ENCODE data around the gene NUTM2E.
"Not testable (repeated sequence)": the region's sequence is repeated elsewhere in the genome, so short reads cannot be mapped to it uniquely, and the experiment has no call there.

The NUTM2E gene, protein sequence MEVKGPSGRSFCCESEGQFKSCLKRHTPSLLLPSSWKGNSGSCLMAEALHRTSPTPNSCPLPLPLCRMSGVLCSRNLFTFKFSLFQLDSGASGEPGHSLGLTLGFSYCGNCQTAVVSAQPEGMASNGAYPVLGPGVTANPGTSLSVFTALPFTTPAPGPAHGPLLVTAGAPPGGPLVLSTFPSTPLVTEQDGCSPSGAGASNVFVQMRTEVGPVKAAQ (N-terminal part only)
- 0.52 to 0.78 reads per million in 2 experiments for total RNA-seq

DNA sequence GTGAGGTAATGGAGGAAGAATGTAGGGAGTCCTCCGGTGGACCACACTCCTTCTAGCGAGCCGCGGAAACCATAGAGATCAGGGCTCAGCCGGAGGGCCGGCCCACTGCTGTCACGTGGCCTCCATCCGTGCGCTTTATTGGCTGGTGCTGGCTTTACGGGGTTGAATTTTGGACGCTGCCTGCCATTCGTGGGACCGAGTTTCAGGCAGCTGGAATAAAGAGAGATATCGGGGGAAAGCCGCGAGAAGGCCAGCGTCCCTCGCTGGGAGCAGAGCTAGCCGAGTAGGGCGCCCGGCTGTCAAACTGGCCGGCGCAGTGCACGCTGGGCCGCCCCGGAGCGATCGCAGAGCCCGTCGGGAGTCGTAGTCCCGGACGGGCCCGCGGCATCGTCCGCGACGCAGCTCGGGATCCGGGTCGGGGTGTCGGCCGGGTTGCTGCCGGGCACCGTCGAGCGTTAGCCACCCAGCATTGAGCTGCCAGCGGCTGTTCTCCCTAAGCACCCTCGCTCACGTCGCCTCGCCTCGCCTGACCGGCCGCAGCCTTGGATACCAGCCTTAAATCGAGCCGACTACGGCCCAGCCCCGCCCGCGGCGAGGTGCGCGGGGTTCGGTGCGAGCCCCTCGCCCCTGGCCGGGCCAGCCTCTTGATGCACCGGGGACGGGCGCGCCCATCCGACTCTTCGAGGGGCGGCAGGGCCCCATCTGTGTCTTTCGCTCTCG, at the start of gene NUTM2E:
TSS of gene NUTM2E (plus strand) at position 244 of the 720 bp plus-strand sequence. CDS start 15,002 bp downstream, outside the sequence.
- peak; percentile 65 for DNase-seq (ENCODE audit: low read depth)

DNA sequence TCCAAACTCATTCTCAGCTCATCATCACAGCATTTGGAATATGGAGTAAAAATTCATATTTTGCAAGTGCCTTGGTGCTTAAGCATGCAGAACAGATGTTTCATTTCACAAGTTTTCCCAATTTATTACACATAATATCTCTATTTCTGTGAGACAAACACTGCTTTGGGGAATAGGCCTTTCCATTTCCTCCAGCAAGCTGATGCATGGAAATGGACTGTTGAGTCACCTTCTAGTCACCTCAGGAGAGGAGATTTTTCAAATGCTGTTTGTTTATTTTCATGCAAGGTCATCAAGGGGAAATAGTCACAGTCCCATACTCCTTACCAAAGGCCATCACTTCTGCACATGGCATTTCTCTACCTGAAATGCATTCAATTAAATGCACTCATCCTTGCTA, 48.5 kb upstream of the NUTM2E start:
- not testable (repeated sequence) for DNase-seq (ENCODE audit: low read depth)

GRCh38 chr10:79779310-79779938, 47.1 kb upstream of the NUTM2E start:
- peak; percentile 26 for DNase-seq (ENCODE audit: low read depth)

DNA sequence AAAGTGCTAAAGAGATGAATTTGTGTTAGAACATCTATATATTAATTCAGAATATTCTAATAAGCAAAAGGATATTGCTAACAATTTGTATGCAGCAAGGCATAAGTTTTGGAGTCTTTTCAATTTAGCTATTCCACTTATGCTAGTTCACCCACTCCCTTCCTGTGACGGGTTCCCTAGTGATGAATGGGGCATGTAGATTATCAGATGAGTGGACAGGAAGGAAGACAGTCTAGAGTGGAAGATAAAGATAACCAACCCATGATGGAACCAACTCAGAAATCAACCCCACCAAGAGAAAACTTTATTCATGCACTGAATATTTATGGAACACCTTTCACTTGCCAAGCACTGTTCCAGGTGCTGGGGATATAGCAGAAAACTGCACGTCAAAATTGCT, 46.5 kb upstream of the NUTM2E start:
- DNase-seq (ENCODE audit: low read depth), result not testable (repeated sequence)

- DNase-seq (ENCODE audit: low read depth), result not testable (repeated sequence)
Measured at GRCh38 chr10:79781584-79781983, 45.0 kb upstream of the NUTM2E start.

DNA sequence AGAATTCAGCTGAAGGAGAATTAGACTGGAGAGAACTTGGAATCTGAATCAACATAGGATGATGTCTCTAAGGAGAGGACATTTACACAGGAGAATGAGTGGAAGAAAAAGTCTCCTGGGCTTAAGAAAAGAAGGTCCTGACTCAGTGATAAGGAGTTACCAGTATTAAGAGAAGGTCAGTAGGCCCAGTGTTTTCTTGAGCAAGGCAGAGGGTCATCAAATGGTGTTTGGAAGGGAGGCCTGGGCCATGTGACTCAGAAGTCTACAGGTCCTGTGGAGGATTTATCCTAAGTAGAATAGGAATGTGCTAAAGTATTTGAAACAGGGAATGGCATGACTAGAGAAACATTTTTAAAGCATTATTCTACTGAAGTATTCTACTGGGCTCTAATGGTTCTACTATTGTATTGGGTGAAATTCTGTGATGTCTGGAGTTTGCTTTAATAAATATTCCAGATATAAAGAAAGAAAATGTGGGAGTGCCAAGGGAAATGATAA, 39.0 kb upstream of the NUTM2E start:
- DNase-seq (ENCODE audit: low read depth), result not testable (repeated sequence)

DNA sequence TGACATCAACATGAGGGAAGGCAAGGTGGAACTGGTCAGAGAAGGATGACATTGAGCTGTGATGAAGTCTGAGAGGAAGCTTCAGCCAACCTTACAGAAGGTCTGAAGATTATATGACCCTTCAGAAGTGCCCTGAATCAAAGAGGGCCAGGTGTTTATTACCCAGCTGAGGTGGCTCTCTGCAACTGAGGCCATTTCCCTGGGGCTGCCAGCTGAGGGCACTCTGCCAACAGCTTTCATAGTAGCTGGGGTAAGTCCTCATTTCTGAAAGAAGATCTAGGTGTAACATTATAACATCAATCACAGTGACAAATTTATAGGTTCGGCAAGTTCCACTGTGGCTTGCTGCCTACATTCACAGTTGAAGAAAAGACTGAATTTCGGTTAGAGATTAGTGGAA, 37.2 kb upstream of the NUTM2E start:
- not testable (repeated sequence) for DNase-seq (ENCODE audit: low read depth)

- DNase-seq (ENCODE audit: low read depth), result not testable (repeated sequence)
Measured at GRCh38 chr10:79791906-79792517, 34.5 kb upstream of the NUTM2E start.

- not testable (repeated sequence) for DNase-seq (ENCODE audit: low read depth)
Measured at GRCh38 chr10:79799337-79799736, 27.2 kb upstream of the NUTM2E start.

DNA sequence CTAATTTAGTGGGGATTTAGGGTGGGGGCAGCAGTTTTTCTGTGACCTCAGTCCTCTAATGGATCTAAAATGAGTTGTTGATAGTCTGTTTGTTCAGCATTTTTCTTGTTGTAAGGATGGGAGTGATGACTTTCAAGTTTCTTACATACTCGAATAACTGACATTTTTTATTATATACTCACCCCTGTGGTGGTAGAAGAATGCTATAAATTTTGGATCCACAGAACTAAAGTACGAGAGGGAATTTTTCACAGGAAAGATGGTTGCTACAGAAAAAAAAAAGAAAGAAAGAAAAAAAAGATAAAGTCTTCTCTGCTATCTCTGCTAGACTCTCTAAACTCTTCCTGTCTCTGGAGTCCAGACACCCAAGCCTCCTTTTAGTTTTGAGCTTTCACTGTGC, 20.7 kb upstream of the NUTM2E start:
- DNase-seq (ENCODE audit: low read depth), result not testable (repeated sequence)

DNA sequence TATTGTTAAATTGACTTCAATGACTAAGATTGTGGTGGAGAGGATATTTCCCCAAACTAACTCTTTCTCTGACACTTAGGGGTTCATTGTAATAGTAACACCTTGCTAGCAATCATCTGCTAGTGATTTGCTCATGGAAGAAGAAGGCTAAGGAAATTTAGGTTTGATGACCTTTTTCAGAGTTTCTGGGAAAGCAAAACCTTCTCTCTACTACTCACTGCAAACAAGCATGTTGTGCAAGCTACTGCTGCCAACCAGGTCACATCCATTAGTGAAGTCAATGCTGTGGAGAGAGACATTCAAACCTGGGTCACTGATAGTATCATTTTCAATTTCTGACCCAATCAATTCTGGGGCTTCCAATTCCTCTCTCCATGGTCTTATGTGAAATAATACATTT, 14.6 kb upstream of the NUTM2E start:
- DNase-seq (ENCODE audit: low read depth), result not testable (repeated sequence)

DNA sequence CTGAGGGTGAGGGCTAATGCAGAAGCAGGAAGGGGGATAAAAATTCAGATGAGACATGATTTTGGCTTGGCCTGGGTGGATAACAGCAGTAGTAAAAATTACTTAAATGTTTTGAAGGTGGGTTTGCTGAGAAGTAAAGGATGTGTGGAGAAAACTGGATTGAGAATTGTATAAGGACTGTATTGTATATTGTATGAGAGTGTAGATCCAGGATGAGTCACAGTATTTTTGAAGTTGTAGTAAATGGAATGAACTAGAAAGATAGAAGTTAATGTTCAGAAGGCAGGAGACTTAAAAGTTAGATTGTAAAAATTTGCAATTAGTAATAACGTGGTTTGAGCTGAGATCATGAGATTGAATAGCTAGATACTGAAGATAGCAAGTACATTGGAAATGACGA, 10.2 kb upstream of the NUTM2E start:
- DNase-seq (ENCODE audit: low read depth), result not testable (repeated sequence)

GRCh38 chr10:79823387-79823786, 3.2 kb upstream of the NUTM2E start:
- not testable (repeated sequence) for DNase-seq (ENCODE audit: low read depth)

GRCh38 chr10:79825587-79826011, 940 bp upstream of the NUTM2E start:
- not testable (repeated sequence) for DNase-seq (ENCODE audit: low read depth)

- not testable (repeated sequence) for DNase-seq (ENCODE audit: low read depth)
Measured at GRCh38 chr10:79826131-79826495, 426 bp upstream of the NUTM2E start.

GRCh38 chr10:79833833-79834232, 7.3 kb downstream of the NUTM2E start:
- not testable (repeated sequence) for DNase-seq (ENCODE audit: low read depth)

- DNase-seq (ENCODE audit: low read depth), result not testable (repeated sequence)
Measured at GRCh38 chr10:79835891-79836290, 9.4 kb downstream of the NUTM2E start.

- not testable (repeated sequence) for DNase-seq (ENCODE audit: low read depth)
Measured at GRCh38 chr10:79836891-79837290, 10.4 kb downstream of the NUTM2E start.

- not testable (repeated sequence) for DNase-seq (ENCODE audit: low read depth)
Measured at GRCh38 chr10:79838441-79838840, 11.9 kb downstream of the NUTM2E start.

GRCh38 chr10:79853191-79853854, 26.8 kb downstream of the NUTM2E start:
- DNase-seq (ENCODE audit: low read depth), result not testable (repeated sequence)

DNA sequence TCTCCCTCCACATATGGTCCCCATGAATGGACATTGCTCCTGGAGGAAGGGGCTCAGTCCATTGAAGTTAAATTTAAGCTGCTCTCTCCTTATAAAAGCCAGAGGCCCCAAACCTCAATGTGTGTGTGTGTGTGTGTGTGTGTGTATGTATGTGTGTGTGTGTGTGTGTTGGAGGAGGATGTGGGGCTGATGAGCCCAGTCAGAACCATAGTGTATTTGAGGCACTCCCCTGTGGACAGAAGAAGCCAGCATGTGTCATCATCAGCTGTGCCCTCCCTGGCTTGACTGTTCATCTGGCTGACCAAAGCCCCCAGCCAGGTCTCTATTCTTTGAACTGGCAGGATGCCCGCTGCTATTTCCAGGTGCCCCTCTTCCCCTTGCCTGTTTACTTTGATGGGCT, 35.7 kb downstream of the NUTM2E start:
- not testable (repeated sequence) for DNase-seq (ENCODE audit: low read depth)

Data from T follicular helper cell (primary cell).